Panc1 (cell line): ENCODE results near the gene OR4S1. TPM values are rescaled to one million over a fixed set of nuclear protein-coding genes. Genes with fewer than 3 reads are reported as not detected.
"Not testable (repeated sequence)": the region's sequence is repeated elsewhere in the genome, so short reads cannot be mapped to it uniquely, and the experiment has no call there.

Source experiments
- ATAC-seq: fragments of 200-7000 bp; cut with Tn5 transposase; 2 replicates; pipeline ENCODE4 v1.9.1; 2020; ENCODE audit warnings: mild to moderate bottlenecking, moderate library complexity
- BruUV-seq: library from RNA; stranded (reverse); fragments of 400-500 nt; replicated peaks from 2 replicates; lab custom pipeline; 2021; lab: Mats Ljungman, UMichigan
- CTCF ChIA-PET: fragments of 300-600 bp; sonication (Branson Sonifier 250); formaldehyde crosslinking; loops from one replicate; lab custom pipeline; 2022; ENCODE audit warnings: antibody characterized with exemption; lab: Charles Lee
- POLR2A ChIA-PET: fragments of 300-600 bp; sonication (Branson Sonifier 250); formaldehyde crosslinking; loops from one replicate; lab custom pipeline; 2022; ENCODE audit warnings: antibody characterized with exemption; lab: Charles Lee
- DNase-seq: peaks from one replicate; pipeline ENCODE4 v3.0.0-alpha.2; 2010; ENCODE audit warnings: low read depth, low spot score
- H3K27ac ChIP-seq: 2 replicates; pipeline ENCODE4 v1.5.1; 2011; ENCODE audit warnings: mild to moderate bottlenecking, low read length, inconsistent platforms
- H3K27me3 ChIP-seq: fragments of 200-500 bp; sonication (Bioruptor generic); 2 replicates; pipeline ENCODE4 v1.6.0; 2014; ENCODE audit warnings: low read length, inconsistent platforms; ENCODE audit not compliant: control insufficient read depth, insufficient read depth
- H3K36me3 ChIP-seq: fragments of 200-500 bp; sonication (Bioruptor generic); 2 replicates; pipeline ENCODE4 v1.5.1; 2014; ENCODE audit warnings: inconsistent platforms, mild to moderate bottlenecking, low read length, moderate library complexity; ENCODE audit not compliant: control insufficient read depth, insufficient read depth
- H3K4me1 ChIP-seq: 2 replicates; pipeline ENCODE4 v1.5.1; 2011; ENCODE audit warnings: inconsistent platforms, mild to moderate bottlenecking, low read length, moderate library complexity; ENCODE audit not compliant: control insufficient read depth, insufficient read depth
- H3K4me3 ChIP-seq, 2 experiments: 2 replicates each; pipeline ENCODE4 v1.5.1; 2011 to 2012; ENCODE audit warnings: low read depth in 2 of 2, low read length in 2 of 2, mild to moderate bottlenecking in 2 of 2, inconsistent platforms in 1 of 2, moderate library complexity in 1 of 2
- H3K9me3 ChIP-seq: fragments of 200-500 bp; sonication (Bioruptor generic); 2 replicates; pipeline ENCODE4 v1.5.1; 2014; ENCODE audit warnings: low read depth, mild to moderate bottlenecking, inconsistent platforms, low read length, moderate library complexity; ENCODE audit not compliant: control insufficient read depth, insufficient read depth
- CTCF ChIP-seq: fragments of 450-650 bp; IDR thresholded peaks from 2 replicates; pipeline ENCODE4 v1.5.1; 2017; ENCODE audit warnings: mild to moderate bottlenecking
- POLR2AphosphoS5 ChIP-seq: IDR thresholded peaks from 2 replicates; pipeline ENCODE4 v1.6.1; 2012; ENCODE audit warnings: mild to moderate bottlenecking, low read depth, low read length, moderate library complexity
- REST ChIP-seq, 2 experiments: IDR thresholded peaks; 2 replicates each; pipeline ENCODE4 v1.6.1; 2011 to 2012; ENCODE audit warnings: low read depth in 2 of 2, control low read depth in 1 of 2, low read length in 1 of 2, mild to moderate bottlenecking in 1 of 2, moderate library complexity in 1 of 2; ENCODE audit not compliant: insufficient read depth in 1 of 2
- SIN3A ChIP-seq: IDR thresholded peaks from 2 replicates; pipeline ENCODE4 v1.6.1; 2012; ENCODE audit warnings: low read depth, mild to moderate bottlenecking, low read length, moderate library complexity, borderline replicate concordance; ENCODE audit not compliant: insufficient read depth
- TCF7L2 ChIP-seq: IDR thresholded peaks from 2 replicates; pipeline ENCODE4 v1.6.1; 2011; ENCODE audit warnings: mild to moderate bottlenecking, low read depth, low read length, inconsistent platforms
- in situ Hi-C: cut with HindIII; loops from 2 replicates; pipeline ENCODE4 v1.10.0; 2016; ENCODE audit warnings: low sequenced_read_pairs, low pct_unique_long_range_greater_than_20kb
- intact Hi-C: fragments of 100-400 bp; cut with micrococcal nuclease; formaldehyde crosslinking; loops from one replicate; pipeline ENCODE4 v1.10.0; 2022; ENCODE audit not compliant: unreplicated experiment
- total RNA-seq: library from RNA; stranded (reverse); gene quantifications from one replicate; pipeline ENCODE4 v1.2.1, GENCODE V29; 2021; ENCODE audit not compliant: unreplicated experiment

OR4S1 gene
- total RNA-seq, 1 experiment from 2014 or later: not detected

GRCh38 chr11:48272606-48273005, 33.4 kb upstream of the OR4S1 start:
- no peak for ATAC-seq
- DNase-seq: no peak
- BruUV-seq: no TSS peak
- Histone ChIP-seq H3K27ac (no peak overlapping the region), H3K4me1 (no peaks in the 10 kb centered on the region), H3K4me3 (no peak overlapping the region), H3K9me3 (no peaks in the 10 kb centered on the region), H3K36me3 (no peaks in the 10 kb centered on the region), H3K27me3 (no peaks in the 10 kb centered on the region)
- intact Hi-C loops: no loop called here
- no peak for TF ChIP-seq CTCF
- TF ChIP-seq REST (IDR thresholded peaks at IDR 0.05; ENCODE audit: insufficient read depth in 1 of 2, low read depth in 2 of 2, low read length in 1 of 2): no peak
- TF ChIP-seq SIN3A: no peak
- no peak for TF ChIP-seq TCF7L2
- POLR2A ChIA-PET: no interaction called here
- CTCF ChIA-PET: no interaction called here
- in situ Hi-C loops: no loop called here

GRCh38 chr11:48307760-48308386, 1.9 kb downstream of the OR4S1 start:
- H3K36me3 ChIP-seq: no peaks in the 10 kb centered on the region
- POLR2A ChIA-PET: no interaction called here

GRCh38 chr11:48313590-48313989, 7.6 kb downstream of the OR4S1 start:
- in situ Hi-C loops, H3K36me3 ChIP-seq, CTCF ChIA-PET, intact Hi-C loops, DNase-seq, H3K4me3 ChIP-seq, POLR2A ChIA-PET, H3K27ac ChIP-seq, H3K4me1 ChIP-seq, H3K27me3 ChIP-seq, ATAC-seq, BruUV-seq, H3K9me3 ChIP-seq: not testable (repeated sequence)

More at GRCh38 chr11:48307760-48308386, 1.9 kb downstream of the OR4S1 start:
- H3K9me3 ChIP-seq: no peaks in the 10 kb centered on the region
- in situ Hi-C loops: no loop called here
- intact Hi-C loops: loop anchor here (10.0 kb wide), 1 partner anchor 133 kb away; no protein-coding TSS in a partner anchor
- no peak overlapping the region for H3K4me3 ChIP-seq
- TF ChIP-seq CTCF (peak; percentile 90), POLR2AphosphoS5 (no peak), SIN3A (no peak)
- ATAC-seq: peak; percentile 84
- DNase-seq: peak; percentile 69
- no peaks in the 10 kb centered on the region for H3K4me1 ChIP-seq
- CTCF ChIA-PET: no interaction called here
- H3K27ac ChIP-seq: no peak overlapping the region
- no peaks in the 10 kb centered on the region for H3K27me3 ChIP-seq
- BruUV-seq: no TSS peak

GRCh38 chr11:48319813-48320212, 13.8 kb downstream of the OR4S1 start:
- CTCF ChIA-PET, POLR2A ChIA-PET, H3K9me3 ChIP-seq, ATAC-seq, H3K36me3 ChIP-seq, BruUV-seq, DNase-seq, in situ Hi-C loops, H3K4me3 ChIP-seq, H3K4me1 ChIP-seq, H3K27me3 ChIP-seq, H3K27ac ChIP-seq, intact Hi-C loops: not testable (repeated sequence)
